ENCODE results near the gene HLA-DRB5.

GRCh38 chr6:32562940-32563339 lies 32.9 kb upstream of the HLA-DRB5 start:
- TF ChIP-seq CTCF (conservative IDR thresholded peaks at IDR 0.05) (no peak), ZFX (IDR thresholded peaks at IDR 0.05) (no peak)
